B cell (primary cell): Measurements from ENCODE around the gene SGCD. TPM values are rescaled to one million over a fixed set of nuclear protein-coding genes. Genes with fewer than 3 reads are reported as not detected.

ENCODE experiments used
- polyA plus RNA-seq: library from polyadenylated mRNA; depleted of rRNA; stranded (reverse); fragments of >200 nt; gene quantifications from 2 replicates; pipeline ENCODE4 v1.2.3, GENCODE V29; 2012
- small RNA-seq: library from RNA; depleted of rRNA; stranded (forward); fragments of <200 nt; gene quantifications from one replicate; pipeline ENCODE3, GENCODE V24; 2012; ENCODE audit warnings: low replicate concordance, low read depth; ENCODE audit not compliant: insufficient read length
- total RNA-seq, 2 donors: library from RNA; stranded (reverse); fragments of 120-200 nt in 1 of 2; gene quantifications; 1 replicate in 1 of 2; 2 replicates in 1 of 2; pipeline versions ENCODE4 v1.2.3 to v1.2.4, GENCODE V29; 2013 to 2022

The SGCD gene
- total and polyA plus RNA-seq, 2 donors (not counting 1 experiment from before 2014, with no cell fraction given), result not detected

Small RNA genes lying within 50 kb of the gene (small RNA-seq; reads per million reads assigned to genes)
- gene AC027308.1 (not detected), gene RNU6-556P (not detected)
